ENCODE measurements around the gene KLF3. TPM values are rescaled to one million over a fixed set of nuclear protein-coding genes. Genes with fewer than 3 reads are reported as not detected.

Gene KLF3
- total RNA-seq, 1 donor from 2014 or later, result 24.8 TPM

- H3K36me3 ChIP-seq, result peaks cover 5% of the 10 kb centered on the region
- no peaks in the 10 kb centered on the region for H3K4me1 ChIP-seq
- peaks cover 82% of the 10 kb centered on the region for H4K20me1 ChIP-seq (ENCODE audit: low read depth)
Observed at GRCh38 chr4:38683276-38683675, 19.3 kb downstream of the KLF3 start.

DNA sequence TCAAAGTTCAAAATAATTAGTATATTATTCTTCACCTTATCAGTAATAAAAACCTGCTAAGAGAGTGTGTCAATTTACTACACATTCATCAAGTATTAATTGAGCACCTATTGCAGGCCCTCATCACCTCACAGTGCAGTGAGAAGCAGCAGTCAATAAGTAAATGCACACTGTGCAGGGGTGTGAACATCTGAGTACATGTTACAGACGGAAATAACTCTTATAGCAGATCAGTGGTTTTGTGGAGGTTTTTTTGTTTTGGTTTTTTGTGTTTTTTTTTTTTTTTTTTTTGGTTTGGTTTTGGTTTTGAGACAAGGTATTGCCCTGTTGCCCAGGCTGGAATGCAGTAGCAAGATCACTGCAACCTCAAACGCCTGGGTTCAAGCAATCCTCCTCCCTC, 20.3 kb downstream of the KLF3 start:
- Histone ChIP-seq H3K27ac (no peak overlapping the region), H2AFZ (replicated peaks) (no peak overlapping the region), H3K4me3 (no peak overlapping the region), H3K4me1 (no peaks in the 10 kb centered on the region), H3K27me3 (no peaks in the 10 kb centered on the region), H3K36me3 (peaks cover 7% of the 10 kb centered on the region), H3K4me2 (no peak overlapping the region), H3K79me2 (ENCODE audit: low read depth) (peaks cover 92% of the 10 kb centered on the region), H3F3A (ENCODE audit: low read depth) (no peaks in the 10 kb centered on the region), H3K9ac (no peak overlapping the region), H4K20me1 (ENCODE audit: low read depth) (peaks cover 75% of the 10 kb centered on the region), H3K9me3 (ENCODE audit: low read depth) (no peaks in the 10 kb centered on the region)
- TF ChIP-seq CTCF (IDR thresholded peaks at IDR 0.05), result no peak
- TF ChIP-seq EZH2phosphoT487 (IDR thresholded peaks at IDR 0.05), result no peak
- TF ChIP-seq EZH2 (IDR thresholded peaks at IDR 0.05), result no peak
- H3K27ac Mint-ChIP-seq, result no peak overlapping the region
- no peak overlapping the region for H3K4me3 Mint-ChIP-seq
- peaks cover 42% of the 10 kb centered on the region for H3K36me3 Mint-ChIP-seq
- H3K9me3 Mint-ChIP-seq, result no peaks in the 10 kb centered on the region
- no peak for DNase-seq (ENCODE audit: low spot score)
- peaks cover 6% of the 10 kb centered on the region for H3K27me3 Mint-ChIP-seq (ENCODE audit: insufficient read depth, low read depth)
- peaks cover 7% of the 10 kb centered on the region for H3K4me1 Mint-ChIP-seq

More at GRCh38 chr4:38683276-38683675, 19.3 kb downstream of the KLF3 start:
- peaks cover 97% of the 10 kb centered on the region for H3K79me2 ChIP-seq (ENCODE audit: low read depth)
- TF ChIP-seq CTCF (IDR thresholded peaks at IDR 0.05), result no peak
- no peak for TF ChIP-seq EZH2 (IDR thresholded peaks at IDR 0.05)
- no peak for TF ChIP-seq EZH2phosphoT487 (IDR thresholded peaks at IDR 0.05)
- H3K27me3 ChIP-seq, result no peaks in the 10 kb centered on the region
- Mint-ChIP-seq H3K27me3 (ENCODE audit: insufficient read depth, low read depth) (no peaks in the 10 kb centered on the region), H3K4me1 (peaks cover 9% of the 10 kb centered on the region), H3K4me3 (no peak overlapping the region), H3K9me3 (no peaks in the 10 kb centered on the region), H3K36me3 (peaks cover 41% of the 10 kb centered on the region), H3K27ac (no peak overlapping the region)
- no peaks in the 10 kb centered on the region for H3K9me3 ChIP-seq (ENCODE audit: low read depth)
- no peaks in the 10 kb centered on the region for H3F3A ChIP-seq (ENCODE audit: low read depth)
- no peak overlapping the region for H3K4me2 ChIP-seq
- H3K4me3 ChIP-seq, result no peak overlapping the region
- no peak overlapping the region for H3K9ac ChIP-seq
- no peak for DNase-seq (ENCODE audit: low spot score)
- no peak overlapping the region for H2AFZ ChIP-seq (replicated peaks)
- no peak overlapping the region for H3K27ac ChIP-seq

- no peak for DNase-seq (ENCODE audit: low spot score)
- Mint-ChIP-seq H3K36me3 (peaks cover 45% of the 10 kb centered on the region), H3K4me3 (no peak overlapping the region), H3K9me3 (no peaks in the 10 kb centered on the region), H3K27me3 (ENCODE audit: insufficient read depth, low read depth) (peaks cover 6% of the 10 kb centered on the region), H3K27ac (no peak overlapping the region), H3K4me1 (peaks cover 7% of the 10 kb centered on the region)
- Histone ChIP-seq H3K9me3 (ENCODE audit: low read depth) (no peaks in the 10 kb centered on the region), H3K36me3 (peaks cover 15% of the 10 kb centered on the region), H3K4me3 (no peak overlapping the region), H2AFZ (replicated peaks) (no peak overlapping the region), H3F3A (ENCODE audit: low read depth) (no peaks in the 10 kb centered on the region), H3K27ac (no peak overlapping the region), H3K27me3 (no peaks in the 10 kb centered on the region), H3K4me2 (no peak overlapping the region), H3K4me1 (no peaks in the 10 kb centered on the region), H3K79me2 (ENCODE audit: low read depth) (peaks cover 83% of the 10 kb centered on the region), H3K9ac (no peak overlapping the region), H4K20me1 (ENCODE audit: low read depth) (peaks cover 71% of the 10 kb centered on the region)
- TF ChIP-seq CTCF (IDR thresholded peaks at IDR 0.05) (no peak), EZH2 (IDR thresholded peaks at IDR 0.05) (no peak), EZH2phosphoT487 (IDR thresholded peaks at IDR 0.05) (no peak)
Observed at GRCh38 chr4:38684951-38685844, 21.2 kb downstream of the KLF3 start.

All from neural progenitor cell (in vitro differentiated cells).